Measurements from ENCODE around the gene PNMA6A.
A peak's percentile ranks its signal among the peaks of the same experiment; 100 is the strongest.
"Not testable (repeated sequence)": the region's sequence is repeated elsewhere in the genome, so short reads cannot be mapped to it uniquely, and the experiment has no call there.

Gene PNMA6A

DNA sequence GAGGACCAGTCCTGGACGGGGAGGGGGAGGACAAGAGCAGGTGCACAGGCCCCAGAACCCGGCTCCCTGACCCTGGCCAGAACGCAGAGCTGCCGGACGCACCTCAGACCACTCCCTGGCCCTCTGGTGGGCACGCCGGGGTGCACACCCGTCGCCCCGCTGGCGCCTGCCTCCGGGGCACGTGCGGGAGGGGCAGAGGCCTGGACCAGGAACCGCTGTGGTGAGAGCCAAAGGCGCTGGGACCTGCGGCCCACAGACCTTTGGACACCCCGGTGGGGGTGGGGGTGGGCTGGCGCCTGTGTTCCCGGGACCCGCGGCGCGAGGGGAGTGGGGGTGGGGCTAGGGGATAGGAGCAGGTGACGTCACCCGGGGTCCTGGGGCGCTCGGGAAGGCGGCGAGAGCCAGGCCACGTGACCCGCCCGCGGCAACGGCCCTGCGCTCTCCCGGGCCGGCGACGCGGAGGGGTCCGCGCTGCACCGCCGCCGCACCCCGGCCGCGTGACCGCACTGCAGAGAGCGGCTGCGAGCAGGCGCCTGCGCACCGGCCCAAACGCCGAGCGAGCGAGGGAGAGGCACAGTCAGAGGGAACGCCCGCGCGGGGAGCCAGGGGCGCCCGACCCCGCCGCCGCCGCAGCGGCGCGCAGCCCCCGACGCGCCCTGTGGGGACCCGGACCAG, at the start of gene PNMA6A:
Gene PNMA6A, plus strand, starts transcription at position 546 of the 675 bp plus-strand sequence. CDS start 609 bp downstream, outside the sequence.
- DNase-seq: not testable (repeated sequence)

GRCh38 chrX:153026501-153026900, 45.8 kb upstream of the PNMA6A start:
- not testable (repeated sequence) for DNase-seq

GRCh38 chrX:153028487-153028886, 43.8 kb upstream of the PNMA6A start:
- not testable (repeated sequence) for DNase-seq

GRCh38 chrX:153029162-153029561, 43.1 kb upstream of the PNMA6A start:
- DNase-seq: no peak

GRCh38 chrX:153029875-153030274, 42.4 kb upstream of the PNMA6A start:
- no peak for DNase-seq

- DNase-seq: no peak
Observed at GRCh38 chrX:153030801-153031200, 41.5 kb upstream of the PNMA6A start.

- DNase-seq: peak; percentile 74
Observed at GRCh38 chrX:153032397-153033118, 39.7 kb upstream of the PNMA6A start.

GRCh38 chrX:153049093-153049492, 23.2 kb upstream of the PNMA6A start:
- no peak for DNase-seq

DNA sequence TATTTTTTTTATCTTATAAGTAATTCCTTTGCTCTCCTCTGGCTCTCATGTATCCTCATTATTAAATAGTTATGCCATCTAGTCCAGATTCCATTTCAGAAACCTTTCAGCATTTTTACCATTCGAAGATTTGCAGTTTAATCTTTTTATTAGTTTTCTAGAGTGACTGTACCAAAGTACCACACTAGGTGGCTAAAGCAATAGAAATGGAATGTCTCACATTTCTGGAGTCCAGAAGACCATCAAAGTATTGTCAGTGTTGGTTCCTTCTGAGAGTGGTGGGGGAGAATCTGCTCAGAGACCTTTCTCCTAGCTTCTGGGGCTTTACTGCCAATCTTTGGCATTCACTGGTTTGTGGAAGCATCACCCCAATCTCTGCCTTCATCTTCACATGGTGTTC, 19.7 kb upstream of the PNMA6A start:
- no peak for DNase-seq

- DNase-seq: no peak
Observed at GRCh38 chrX:153055871-153056749, 16.1 kb upstream of the PNMA6A start, which contains the start of gene PNMA3. TSS of gene PNMA3 (plus strand) at chrX:153056470. CDS start at chrX:153057056, 586 bp downstream.

GRCh38 chrX:153057281-153057680, 15.0 kb upstream of the PNMA6A start:
- no peak for DNase-seq

DNA sequence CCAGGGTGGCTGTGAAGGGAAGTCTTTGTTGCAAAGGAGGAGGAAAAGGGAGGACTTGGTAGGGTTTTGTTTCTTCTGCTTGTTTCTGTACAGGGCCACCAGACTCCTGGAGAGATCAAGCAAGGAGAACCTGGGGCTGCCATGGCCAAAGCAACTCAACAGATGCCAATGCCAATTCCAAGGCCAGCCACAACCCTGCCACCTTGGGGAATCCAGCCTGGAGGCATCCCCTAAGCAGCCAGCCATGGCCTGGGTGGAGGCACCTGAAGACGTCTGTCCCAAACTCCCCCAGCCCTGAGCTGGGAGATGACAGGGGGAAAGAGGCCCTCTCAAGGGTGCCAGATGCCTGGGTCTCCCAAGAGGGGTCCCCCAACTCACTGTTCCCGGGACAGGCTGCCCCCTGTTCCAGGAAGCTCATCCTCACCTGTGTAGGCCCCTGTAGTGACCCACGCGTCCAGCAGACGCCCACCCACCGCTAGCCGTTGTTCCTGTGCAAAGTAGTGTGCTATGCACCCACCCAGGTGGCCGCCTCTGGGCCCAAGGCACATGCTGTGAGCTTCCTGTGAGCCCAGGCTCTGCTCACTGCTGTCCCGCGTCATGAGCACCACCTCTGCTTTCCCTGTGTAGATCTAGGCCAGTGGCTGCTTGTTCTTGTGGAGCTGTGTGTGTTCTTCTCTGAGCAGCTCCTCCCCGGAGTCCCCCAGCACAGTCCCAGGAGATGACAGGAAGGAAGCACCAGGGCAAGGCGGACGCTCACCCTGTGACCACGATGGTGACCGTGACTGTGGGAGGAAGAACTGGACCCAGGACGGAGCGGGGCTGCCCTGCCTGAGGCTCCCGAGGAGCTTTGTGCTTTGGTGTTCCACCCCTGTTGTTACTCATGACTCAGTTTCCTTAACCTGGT, 12.8 kb upstream of the PNMA6A start:
- no peak for DNase-seq

GRCh38 chrX:153060095-153060445, 12.2 kb upstream of the PNMA6A start:
- DNase-seq: no peak

DNA sequence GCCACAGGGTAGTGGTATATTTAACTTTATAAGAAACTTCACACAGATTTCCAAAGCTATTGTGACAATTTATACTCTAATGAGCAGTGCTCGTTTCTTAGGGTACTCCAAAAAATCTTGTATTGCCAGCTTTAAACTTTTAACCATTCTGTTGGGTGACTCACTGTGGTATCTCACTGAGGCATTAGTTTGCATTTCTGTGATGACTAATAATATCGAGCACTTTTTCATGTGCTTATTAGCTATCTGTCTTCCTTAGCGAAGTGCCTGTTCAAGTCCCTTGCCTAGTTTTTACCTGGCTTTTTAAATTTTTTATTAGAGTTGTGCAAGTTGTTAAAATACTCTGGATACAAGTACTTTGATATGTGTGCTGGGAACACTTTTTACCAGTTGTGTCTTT, 10.5 kb upstream of the PNMA6A start:
- no peak for DNase-seq

- no peak for DNase-seq
Observed at GRCh38 chrX:153063315-153063714, 8.9 kb upstream of the PNMA6A start.

DNA sequence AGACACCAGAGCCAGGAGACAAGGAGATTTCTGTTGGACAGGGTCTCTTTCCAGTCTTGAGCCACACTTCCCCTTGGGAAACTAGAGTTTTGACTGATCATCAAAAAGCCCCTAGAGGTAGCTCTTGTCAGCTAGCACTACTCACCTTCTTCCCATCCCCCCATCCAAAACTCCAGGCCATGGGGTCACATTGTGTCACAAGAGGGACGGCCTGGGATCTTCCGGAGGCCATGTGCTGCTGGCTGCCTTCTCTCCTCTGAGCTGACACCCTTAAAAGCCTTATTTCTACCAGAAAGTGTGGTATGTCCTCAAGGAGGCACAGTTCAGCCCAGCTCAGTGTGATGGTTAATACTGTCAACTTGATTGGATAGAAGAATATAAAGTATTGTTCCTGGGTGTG, 8.2 kb upstream of the PNMA6A start:
- no peak for DNase-seq

GRCh38 chrX:153065389-153065788, 6.9 kb upstream of the PNMA6A start:
- no peak for DNase-seq

DNA sequence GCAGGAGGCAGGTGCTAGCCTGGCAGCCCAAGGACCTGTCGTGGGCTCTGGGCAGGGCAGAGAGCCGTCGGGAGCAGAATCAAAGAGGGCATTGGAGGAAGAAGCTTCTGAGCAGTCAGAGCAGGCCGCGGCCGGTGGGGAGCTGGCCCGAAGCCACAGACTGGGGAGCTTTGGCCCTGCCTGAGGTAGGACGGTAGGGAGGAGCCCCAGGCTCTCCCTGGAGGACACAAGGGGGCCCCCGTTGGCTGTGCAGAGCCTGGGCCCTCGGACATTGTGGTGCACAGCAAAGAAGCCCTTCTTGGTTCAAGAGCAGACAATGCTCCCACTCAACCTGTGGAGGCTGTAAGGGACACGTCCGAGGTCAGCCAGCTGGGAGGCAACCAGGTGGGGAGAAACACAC, 5.9 kb upstream of the PNMA6A start:
- DNase-seq: not testable (repeated sequence)

GRCh38 chrX:153073331-153073730, 1.1 kb downstream of the PNMA6A start:
- not testable (repeated sequence) for DNase-seq

DNA sequence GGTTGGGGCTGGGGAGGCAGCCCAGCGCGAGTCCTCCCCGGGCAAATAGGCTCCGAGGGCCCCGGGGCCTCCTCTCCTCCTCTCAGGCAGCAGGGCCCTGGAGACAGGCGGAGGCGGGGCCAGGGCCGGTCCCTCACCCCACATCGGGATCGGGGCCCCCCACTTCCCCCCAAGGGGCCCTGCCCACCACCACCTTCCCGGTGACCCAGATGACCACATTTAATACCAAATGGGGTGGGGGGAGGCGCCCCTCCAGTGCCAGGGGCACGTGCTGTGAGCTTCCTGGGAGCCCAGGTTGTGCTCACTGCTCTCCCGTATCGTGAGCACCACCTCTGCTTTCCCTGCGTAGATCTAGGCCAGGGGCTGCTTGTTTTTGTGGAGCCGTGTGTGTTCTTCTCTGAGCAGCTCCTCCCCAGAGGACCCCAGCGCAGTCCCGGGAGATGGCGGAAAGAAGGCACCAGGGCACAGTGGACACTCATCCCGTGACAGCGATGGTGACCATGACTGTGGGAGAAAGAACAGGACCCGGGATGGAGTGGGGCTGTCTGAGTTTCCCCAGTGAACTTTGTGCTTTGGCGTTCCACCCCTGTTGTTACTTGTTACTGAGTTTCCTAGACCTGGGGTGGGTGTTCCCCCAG, 2.1 kb downstream of the PNMA6A start:
- DNase-seq: no peak

GRCh38 chrX:153074935-153075334, 2.7 kb downstream of the PNMA6A start:
- no peak for DNase-seq

DNA sequence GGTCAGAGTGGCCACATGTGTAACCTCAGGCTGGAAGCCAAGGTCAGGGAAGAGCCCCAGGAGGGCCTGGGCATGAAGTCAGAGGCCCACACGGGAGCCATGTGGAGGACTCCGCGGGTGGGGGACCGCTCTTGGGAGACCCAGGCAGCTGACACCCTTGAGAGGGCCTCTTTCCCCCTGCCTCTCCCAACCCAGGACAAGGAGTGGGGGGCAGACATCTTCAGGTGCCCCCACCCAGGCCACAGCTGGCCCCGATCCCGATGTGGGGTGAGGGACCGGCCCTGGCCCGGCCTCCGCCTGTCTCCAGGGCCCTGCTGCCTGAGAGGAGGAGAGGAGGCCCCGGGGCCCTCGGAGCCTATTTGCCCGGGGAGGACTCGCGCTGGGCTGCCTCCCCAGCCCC, 3.1 kb downstream of the PNMA6A start:
- no peak for DNase-seq

Measured in activated naive CD4-positive, alpha-beta T cell treated with Interleukin-2 at 50 U/mL for 16 hours (primary cell).